ENCODE data around the gene C4A.
"Not testable (repeated sequence)": the region's sequence is repeated elsewhere in the genome, so short reads cannot be mapped to it uniquely, and the experiment has no call there.

The C4A gene

DNA sequence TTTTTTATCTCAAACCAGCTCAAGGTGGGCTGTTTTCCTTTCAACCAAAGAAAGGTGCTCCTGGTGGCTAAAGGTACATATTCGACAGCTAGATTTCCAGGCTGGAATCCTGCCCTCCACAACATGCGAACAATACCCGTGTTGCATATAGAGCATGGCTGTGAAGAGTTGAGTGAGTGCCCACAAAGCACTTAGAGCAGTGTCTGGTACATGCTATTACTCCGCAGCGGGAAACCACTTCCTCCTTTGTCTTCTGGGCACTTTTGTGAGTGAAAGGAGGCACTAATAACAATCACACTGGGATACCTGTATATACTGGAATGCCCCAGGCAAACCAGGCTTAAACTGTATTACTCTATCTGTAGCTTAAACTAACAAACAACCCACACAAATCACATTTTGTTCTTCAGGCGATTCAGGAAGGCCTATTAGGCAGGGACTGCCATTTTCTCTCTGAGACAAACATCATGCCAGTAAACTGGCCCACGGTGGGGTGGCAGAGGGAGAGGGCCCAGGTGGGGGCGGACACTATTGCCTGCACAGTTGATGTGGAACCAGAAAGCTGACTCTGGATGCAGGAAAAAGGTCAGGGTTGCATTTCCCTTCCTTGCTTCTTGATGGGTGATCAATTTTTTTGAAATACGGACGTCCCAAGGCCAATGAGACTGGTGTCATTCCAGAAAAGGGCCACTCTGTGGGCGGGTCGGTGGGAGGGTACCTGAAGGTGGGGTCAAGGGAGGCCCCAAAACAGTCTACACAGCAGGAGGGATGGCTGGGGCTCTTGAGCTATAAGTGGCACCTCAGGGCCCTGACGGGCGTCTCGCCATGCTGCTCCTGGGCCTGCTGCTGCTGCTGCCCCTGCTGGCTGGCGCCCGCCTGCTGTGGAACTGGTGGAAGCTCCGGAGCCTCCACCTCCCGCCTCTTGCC is 56.0 kb downstream of the C4A start, which contains the start of gene CYP21A2:
TSS of gene CYP21A2 (plus strand) at position 818 of the 927 bp plus-strand sequence. CDS start at position 826, 8 bp downstream.
- DNase-seq = not testable (repeated sequence)

DNA sequence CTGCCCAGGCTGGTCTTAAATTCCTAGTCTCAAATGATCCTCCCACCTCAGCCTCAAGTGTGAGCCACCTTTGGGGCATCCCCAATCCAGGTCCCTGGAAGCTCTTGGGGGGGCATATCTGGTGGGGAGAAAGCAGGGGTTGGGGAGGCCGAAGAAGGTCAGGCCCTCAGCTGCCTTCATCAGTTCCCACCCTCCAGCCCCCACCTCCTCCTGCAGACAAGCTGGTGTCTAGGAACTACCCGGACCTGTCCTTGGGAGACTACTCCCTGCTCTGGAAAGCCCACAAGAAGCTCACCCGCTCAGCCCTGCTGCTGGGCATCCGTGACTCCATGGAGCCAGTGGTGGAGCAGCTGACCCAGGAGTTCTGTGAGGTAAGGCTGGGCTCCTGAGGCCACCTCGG is 57.0 kb downstream of the C4A start:
- not testable (repeated sequence) for DNase-seq

DNA sequence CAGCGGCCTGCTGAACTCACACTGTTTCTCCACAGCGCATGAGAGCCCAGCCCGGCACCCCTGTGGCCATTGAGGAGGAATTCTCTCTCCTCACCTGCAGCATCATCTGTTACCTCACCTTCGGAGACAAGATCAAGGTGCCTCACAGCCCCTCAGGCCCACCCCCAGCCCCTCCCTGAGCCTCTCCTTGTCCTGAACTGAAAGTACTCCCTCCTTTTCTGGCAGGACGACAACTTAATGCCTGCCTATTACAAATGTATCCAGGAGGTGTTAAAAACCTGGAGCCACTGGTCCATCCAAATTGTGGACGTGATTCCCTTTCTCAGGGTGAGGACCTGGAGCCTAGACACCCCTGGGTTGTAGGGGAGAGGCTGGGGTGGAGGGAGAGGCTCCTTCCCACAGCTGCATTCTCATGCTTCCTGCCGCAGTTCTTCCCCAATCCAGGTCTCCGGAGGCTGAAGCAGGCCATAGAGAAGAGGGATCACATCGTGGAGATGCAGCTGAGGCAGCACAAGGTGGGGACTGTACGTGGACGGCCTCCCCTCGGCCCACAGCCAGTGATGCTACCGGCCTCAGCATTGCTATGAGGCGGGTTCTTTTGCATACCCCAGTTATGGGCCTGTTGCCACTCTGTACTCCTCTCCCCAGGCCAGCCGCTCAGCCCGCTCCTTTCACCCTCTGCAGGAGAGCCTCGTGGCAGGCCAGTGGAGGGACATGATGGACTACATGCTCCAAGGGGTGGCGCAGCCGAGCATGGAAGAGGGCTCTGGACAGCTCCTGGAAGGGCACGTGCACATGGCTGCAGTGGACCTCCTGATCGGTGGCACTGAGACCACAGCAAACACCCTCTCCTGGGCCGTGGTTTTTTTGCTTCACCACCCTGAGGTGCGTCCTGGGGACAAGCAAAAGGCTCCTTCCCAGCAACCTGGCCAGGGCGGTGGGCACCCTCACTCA is 57.7 kb downstream of the C4A start:
- not testable (repeated sequence) for DNase-seq

DNA sequence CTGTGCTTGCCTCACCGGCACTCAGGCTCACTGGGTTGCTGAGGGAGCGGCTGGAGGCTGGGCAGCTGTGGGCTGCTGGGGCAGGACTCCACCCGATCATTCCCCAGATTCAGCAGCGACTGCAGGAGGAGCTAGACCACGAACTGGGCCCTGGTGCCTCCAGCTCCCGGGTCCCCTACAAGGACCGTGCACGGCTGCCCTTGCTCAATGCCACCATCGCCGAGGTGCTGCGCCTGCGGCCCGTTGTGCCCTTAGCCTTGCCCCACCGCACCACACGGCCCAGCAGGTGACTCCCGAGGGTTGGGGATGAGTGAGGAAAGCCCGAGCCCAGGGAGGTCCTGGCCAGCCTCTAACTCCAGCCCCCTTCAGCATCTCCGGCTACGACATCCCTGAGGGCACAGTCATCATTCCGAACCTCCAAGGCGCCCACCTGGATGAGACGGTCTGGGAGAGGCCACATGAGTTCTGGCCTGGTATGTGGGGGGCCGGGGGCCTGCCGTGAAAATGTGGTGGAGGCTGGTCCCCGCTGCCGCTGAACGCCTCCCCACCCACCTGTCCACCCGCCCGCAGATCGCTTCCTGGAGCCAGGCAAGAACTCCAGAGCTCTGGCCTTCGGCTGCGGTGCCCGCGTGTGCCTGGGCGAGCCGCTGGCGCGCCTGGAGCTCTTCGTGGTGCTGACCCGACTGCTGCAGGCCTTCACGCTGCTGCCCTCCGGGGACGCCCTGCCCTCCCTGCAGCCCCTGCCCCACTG is 58.6 kb downstream of the C4A start:
- not testable (repeated sequence) for DNase-seq

DNA sequence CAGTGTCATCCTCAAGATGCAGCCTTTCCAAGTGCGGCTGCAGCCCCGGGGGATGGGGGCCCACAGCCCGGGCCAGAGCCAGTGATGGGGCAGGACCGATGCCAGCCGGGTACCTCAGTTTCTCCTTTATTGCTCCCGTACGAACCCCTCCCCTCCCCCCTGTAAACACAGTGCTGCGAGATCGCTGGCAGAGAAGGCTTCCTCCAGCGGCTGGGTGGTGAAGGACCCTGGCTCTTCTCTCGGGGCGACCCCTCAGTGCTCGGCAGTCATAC is 59.1 kb downstream of the C4A start:
- DNase-seq = not testable (repeated sequence)

DNA sequence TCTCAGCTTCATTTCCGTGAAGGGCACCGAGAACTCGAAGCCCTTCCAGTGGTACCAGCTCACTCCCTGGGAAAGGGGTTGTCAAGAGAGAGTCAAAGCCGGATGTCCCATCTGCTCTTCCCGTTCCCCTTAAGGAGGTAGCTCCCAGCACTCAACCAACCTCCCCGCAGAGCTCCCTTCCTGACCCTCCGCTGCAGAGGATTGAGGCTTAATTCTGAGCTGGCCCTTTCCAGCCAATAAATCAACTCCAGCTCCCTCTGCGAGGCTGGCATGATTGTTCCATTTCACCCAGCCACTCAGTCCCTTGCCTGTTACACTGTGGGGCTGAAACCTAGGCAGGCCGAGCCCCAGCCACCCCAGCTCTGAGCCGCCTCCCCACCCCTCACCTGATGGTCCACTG is 59.5 kb downstream of the C4A start:
- DNase-seq = not testable (repeated sequence)

DNA sequence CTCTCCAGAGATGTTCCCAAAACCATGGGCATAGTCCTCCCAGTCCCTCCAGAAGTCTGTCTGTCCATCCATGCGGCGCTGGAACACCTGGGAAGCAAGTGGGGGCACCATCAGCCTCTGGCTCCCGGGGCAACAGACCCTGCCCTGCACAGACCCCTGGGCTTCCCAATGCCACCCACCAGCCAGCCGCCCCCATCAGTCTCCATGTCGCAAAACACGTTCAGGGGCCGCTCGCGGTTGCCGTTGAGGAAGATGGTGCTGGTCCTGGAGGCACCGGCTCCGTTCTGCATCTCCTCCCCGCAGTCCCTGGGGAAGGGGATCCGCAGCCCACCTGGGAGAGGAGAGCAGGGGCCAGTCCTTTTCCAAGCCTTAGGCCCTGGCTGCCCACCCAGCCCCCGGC is 60.4 kb downstream of the C4A start:
- not testable (repeated sequence) for DNase-seq

DNA sequence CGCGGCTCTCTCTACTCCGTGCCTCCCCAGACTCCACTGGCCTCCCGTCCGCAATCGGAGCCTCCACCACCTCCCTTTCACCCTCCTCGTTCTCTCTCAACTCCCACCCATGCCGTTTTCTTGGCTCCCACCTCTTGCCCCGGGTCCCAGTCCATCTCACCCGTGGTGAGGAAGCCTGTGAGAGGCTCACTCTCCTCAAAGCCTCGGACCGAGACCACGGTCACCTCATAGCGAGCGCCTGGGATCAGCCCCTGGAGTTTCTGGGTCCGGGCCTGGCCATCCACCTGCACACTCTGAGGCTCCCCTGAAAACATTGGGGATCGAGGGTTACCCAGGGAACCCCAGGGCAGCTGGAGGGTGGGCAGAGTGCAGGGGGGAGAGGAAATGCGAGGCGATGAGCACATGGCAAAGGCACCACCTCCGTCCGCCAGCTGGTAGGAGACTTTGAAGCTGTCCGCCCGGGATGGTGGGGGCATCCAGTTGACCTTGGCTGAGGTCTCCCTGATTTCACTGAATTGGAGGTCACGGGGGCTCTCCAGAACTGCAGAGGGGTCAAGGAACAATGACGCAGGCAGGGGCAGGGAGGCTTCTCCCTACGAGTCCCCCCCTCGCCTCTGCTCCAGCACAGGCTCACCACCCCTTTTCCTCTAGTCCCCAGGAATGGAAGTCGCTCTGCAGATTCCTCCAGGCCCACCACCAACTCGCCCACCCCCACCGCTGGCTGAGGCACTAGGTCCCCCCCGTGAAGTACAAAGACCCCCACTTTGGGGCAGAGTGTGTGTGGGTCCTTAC is 61.9 kb downstream of the C4A start:
- DNase-seq = not testable (repeated sequence)

DNA sequence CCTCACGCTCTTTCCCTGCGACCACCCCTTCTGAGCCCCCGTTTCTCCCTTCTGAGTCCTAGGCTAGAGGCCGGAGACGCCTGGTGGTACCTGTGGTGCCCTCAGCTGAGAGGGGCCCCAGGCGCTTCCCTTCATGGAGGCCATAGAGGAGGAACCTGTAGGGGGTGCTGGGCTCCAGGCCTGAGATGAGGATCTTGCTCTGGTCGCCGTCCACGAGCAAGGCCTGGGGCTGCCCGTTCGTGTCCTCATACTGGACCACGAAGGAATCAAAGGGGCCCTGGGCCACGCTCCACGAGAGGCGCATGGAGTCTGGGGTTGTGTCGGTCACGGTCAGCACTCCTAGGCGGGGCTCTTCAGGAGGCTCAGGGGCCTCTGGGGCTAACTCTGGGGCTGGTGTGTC is 63.1 kb downstream of the C4A start:
- DNase-seq = not testable (repeated sequence)

DNA sequence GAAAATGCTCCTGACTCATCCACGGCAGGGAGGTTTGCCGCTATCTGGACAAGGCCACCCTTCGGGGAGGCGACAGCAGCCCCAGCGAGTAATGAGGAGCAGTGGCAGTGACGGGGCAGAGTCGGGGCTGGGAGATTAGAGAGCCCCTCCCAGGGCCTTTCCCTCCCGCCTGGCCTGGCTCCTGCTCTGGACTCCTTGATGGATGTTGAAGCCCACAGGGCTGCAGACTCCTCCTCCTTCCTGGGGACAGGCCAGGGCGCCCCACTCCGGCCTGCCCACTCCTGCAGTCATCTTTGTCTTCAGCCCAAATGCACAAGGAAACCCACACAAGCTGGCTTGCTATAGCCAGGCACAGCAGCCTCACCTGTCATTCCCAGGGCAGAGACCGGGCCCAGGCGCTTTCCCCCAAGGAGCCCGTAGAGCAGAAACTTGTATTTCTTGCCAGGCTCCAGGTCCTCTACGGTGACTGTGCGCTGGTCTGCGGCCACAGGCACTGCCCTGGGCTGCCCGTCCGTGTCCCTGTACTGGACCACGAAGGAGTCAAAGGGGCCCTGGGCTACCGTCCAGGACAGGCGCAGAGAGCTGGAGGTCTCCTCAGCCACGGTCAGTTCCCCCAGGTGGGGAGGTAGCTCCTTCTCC is 64.1 kb downstream of the C4A start:
- DNase-seq = no peak

DNA sequence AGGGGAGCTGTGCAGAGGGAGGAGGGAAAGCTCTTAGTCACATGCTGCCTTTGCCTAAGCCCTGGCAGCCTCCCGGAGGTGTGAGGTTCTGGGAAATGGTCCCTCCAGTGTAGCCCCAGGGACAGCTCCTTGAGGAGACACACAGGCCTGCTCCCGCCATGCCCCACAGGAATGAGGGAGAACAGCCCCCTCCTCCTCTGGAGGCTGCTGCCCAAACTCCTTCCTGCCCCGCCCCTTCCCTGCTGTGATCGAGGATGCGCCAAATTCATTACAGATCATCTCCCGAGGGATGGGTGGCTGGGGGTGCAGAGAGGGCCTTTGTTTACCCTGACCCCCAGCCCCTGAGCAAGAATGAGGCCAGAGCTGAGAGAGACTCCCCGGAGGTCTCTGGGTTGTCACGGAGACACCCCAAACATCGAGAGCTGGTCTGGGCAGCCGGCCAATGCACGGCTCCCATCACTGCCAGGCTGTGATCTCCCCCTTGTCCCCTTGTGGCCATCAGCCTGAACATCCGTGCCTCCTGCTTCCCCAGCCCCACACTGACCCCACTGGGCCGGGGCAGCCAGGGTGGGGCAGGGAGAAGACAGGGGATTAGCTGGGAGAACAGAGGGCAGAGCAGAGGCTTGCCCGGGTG is 64.7 kb downstream of the C4A start:
- no peak for DNase-seq

DNA sequence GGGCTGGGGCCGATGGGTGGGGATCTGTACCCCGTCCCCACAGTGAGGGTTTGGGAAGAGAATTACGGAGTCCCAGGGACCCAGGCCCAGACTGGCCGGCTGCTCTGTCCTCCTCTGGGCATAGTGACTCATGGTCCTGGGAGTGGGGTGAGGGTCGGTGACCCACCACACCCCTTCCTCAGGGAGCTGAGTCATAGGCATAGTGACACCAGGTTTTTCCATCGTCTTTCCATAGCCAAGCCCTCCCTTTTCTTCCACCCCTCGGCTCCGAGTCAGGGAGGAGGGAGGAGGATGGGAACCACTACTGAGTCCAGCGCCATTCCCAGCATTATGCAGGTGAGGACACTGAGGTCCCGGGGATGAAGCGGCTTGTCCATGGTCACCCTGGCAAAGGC is 65.2 kb downstream of the C4A start:
- no peak for DNase-seq

DNA sequence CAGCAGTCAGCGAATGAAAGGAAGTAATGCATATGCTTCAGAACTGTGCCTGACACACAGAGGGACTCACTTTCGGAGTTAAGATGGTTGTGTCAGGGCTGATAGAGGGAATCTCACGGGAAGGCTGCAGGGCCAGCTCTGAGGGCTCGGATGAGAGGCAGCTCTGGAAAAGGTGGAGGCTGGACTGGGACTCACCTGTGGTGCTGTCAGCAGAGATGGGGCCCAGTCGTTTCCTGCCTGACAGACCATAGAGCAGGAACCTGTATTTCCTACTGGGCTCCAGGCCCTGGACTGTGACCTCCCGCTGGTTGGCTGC is 65.6 kb downstream of the C4A start:
- no peak for DNase-seq

DNA sequence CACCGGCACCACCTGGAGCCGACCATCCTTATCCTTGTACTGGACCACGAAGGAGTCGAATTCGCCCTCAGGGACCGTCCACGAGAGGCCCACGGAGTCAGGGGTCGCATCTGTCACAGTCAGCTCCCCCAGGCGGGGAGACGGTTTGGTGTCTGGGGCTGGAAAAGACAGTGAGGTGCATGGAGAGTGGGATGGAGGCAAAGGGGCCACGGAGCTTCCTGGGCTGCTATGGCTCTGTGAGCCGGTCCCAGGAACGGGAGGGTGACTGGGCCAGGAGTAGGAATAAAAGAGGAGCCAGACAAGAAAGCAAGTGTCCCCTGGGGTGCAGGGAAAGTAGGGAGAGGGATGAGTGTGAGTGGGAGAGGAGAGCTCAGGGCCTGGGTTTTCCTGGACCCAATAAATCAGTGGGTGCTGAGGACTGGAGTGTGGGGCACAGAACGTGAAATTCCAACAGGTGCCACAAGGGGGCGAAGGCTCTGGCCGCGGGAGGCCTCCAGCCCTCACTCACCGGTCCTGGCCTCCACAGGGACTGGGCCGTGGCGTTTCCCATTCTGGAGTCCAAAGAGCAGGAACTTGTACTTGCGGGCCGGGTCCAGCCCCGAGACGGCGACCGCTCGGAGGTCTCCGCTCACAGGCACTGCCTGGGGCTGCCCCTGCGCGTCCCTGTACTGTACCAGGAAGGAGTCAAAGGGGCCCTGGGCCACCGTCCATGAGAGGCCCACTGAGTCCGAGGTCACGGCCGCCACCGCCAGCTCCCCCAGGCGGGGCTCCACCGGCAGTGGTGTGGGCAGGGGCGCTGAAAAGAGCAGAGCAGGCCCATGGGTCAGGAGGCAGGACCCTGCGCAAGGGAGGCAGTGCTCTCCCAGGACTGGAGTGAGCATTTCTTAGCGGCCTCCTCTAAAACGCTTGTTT is 66.3 kb downstream of the C4A start:
- DNase-seq = no peak

DNA sequence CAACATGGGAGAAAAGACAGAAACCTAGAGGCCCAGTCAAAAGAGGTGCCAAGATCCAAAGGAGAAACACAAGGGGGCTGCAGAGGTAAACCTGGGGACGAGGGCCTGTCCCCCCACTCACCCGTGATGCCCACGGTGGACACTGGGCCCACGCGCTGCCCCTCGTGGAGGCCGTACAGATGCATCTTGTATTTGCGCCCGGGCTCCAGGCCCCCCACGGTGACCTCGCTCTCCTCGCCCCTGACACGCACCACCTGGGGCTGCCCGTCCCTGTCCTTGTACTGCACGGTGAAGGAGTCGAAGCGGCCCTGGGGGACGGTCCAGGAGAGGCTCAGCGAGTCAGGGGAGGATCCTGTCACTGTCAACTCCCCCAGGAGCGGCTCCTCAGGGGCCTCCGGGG is 67.3 kb downstream of the C4A start:
- not testable (repeated sequence) for DNase-seq

DNA sequence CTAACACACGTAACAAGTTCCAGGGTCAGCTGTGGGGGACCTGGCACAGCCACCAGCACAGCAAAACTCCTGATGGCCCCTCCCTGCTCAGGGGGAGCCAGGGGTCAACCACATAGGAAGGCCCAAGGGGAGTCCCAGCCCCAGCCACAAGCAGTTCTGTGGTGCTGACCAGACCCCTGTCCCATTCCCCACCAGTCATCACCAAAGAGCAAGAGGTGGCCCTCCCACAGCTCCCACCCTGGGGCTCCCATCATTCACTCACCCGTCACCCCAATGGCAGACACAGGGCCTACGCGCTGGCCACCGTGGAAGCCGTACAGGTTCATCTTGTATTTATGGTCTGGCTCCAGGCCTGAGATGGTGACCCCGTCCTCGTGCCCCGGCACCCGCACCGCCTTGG is 67.9 kb downstream of the C4A start:
- DNase-seq = not testable (repeated sequence)

DNA sequence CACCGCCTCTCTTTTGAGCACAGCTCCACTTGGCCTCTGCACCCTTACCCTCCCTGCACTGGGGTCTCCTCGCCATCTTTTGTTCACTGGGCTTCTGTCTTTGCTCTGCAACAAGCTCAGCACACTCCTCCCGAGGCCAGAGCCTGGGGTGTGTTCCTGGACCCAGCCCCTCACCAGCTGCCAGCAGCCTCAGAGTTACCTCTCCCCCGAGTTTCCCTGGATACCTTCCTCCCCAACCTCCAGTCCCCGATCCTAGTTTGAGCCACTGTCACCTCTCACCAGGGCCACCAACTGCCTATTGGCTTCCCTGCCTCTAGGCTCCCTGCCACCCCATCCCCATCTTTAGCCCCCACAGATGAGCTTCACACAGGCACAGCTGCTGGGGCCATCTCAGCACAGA is 68.7 kb downstream of the C4A start:
- no peak for DNase-seq
